KG1 (cell line): ENCODE data around the gene PTPRH.

Source experiments
- DNase-seq: peaks from one replicate; lab custom pipeline; 2025; lab: John Stamatoyannopoulos, UW

The PTPRH gene

GRCh38 chr19:55208880-55209692, at the start of gene PTPRH:
TSS of gene PTPRH (minus strand) at chr19:55209501. CDS start at chr19:55209433, 68 bp downstream.
- DNase-seq: no peak

- DNase-seq: no peak
These were observed 49.2 kb upstream of the PTPRH start for GRCh38 chr19:55258476-55258827.

GRCh38 chr19:55257461-55258420, 48.4 kb upstream of the PTPRH start:
- DNase-seq: no peak

DNA sequence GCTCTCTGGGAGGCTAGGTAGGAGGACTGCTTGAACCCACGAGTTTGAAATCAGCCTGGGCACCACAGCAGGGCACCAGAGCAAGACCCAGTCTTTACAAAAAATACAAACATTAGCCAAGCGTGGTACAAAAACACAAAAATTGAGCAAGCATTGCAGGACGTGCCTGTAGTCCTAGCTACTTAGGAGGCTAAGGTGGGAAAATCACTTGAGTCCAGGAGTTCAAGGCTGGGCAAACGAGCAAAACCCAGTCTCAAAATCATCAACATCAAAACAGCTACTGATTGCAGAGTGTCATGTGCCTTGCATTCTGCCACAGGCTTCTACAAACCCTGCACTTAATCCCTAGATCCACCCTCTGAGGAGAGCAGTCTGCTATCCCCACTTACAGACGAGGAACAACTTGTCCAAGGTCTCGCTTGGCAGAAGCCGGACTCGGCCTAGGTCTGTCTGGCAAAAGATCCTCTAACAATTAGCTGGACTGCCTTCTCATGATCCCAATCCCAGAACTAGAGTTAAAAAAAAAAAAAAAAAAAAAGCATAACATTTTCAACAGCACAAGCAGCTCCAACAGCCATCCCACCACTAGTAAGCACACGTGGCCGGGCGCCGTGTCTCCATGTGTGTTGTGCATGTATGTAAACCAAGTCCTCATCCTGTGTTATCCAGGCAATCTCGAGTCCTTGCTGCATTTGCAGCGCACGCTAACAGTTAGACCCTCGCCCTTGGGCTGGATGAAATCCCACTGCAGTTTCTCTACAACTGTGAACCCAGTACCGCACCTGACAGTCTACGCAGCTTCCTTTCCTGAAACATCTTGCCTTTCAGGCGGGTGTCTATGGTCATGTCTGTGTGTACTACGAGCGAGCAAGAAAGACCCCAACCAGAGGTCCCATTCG, 47.5 kb upstream of the PTPRH start:
- DNase-seq: no peak

GRCh38 chr19:55255618-55256423, 46.5 kb upstream of the PTPRH start:
- DNase-seq: peak; percentile 63

DNA sequence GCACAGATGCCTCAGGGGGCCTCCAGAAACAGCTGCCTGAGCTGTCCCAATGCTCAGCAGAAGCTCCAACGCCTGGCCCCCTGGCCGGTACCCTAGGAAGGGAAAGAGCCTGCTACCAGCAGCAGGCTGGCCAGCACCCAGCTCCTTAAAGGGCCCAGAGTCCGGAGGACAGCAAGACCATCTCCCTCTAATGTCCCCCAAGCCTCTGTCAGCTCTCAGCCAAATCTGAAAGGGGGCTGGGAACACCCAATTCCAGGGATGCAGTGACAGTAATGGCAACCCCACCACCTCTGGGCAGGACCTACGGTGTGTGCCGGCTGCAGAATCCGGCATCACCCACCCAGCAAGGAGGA, 45.3 kb upstream of the PTPRH start:
- no peak for DNase-seq

DNA sequence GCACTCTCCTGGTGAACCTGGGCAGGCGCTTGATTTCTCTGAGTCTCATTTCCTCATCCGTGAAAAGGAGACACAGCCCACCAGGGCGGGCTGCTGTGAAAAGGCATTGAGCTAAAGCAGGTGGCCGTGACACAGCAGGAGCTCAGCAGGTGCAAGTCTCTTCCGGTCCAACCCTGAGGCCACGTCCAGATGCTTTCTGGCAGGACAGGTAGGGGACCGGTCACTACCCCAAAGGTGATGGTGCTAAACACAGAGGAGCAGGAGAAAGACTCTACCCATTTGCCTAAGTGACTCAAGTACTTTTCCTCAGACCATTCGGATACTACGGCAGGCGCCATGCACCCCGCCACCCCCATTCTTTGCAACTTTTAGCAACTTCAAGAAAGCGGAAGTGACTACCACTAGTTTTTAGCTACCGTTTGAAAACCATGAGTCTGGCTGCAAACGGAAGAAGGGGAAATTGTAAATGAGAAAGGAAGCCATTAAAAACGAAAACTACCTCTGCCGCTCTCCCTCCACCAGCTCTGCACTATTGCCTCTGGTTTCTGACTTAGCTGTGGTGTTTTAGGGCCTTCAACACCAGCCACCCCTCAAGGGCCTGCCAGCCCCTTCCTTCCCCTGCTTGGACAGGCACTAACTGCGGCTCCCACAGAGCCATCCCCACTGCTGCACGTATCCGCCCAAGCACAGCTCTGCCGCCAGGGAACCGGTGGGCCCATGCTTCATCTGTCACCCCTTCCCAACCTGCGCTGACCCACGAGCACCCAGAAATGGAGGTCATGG, 44.7 kb upstream of the PTPRH start:
- DNase-seq: peak; percentile 82

DNA sequence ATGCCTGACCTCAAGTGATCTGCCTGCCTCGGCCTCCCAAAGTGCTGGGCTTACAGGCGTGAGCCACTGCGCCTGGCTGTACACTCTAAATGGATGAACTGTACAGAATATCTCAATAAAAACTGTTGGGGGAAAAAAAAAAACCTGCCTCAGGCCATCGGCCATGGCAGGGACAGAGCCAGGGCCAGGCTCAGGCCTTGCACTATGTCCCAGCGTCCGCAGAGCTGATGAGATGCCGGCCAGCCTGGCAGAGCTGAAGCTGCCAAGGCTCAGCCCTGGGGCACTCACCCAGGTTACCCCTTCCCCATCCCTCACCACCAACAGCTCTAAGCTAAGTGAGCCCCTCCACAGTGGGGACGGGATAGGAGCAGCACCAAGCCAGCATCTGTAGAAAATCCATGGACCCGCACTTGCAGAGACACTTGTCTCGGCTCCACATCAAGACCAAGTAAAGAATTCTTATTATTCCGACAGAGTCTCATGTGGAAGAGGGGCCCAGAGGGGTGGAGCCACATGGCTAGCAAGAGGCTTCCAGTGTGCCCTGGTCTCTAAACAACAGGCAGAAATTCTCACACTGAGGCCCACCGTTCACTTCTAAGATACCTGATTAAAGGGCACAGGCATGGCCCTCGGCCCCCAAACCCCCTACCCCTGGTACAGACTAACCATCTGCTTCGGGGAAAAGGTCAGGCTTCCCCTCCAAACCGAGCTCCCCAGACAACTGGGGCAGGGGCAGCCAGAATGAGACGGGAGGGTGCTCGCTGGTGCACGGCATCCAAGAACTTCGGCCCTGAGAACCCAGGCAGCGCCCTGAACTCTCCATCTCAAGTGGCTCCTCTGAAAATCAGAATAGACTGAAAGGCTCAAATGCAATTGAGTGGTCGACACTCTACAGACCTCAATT, 43.7 kb upstream of the PTPRH start:
- DNase-seq: no peak

DNA sequence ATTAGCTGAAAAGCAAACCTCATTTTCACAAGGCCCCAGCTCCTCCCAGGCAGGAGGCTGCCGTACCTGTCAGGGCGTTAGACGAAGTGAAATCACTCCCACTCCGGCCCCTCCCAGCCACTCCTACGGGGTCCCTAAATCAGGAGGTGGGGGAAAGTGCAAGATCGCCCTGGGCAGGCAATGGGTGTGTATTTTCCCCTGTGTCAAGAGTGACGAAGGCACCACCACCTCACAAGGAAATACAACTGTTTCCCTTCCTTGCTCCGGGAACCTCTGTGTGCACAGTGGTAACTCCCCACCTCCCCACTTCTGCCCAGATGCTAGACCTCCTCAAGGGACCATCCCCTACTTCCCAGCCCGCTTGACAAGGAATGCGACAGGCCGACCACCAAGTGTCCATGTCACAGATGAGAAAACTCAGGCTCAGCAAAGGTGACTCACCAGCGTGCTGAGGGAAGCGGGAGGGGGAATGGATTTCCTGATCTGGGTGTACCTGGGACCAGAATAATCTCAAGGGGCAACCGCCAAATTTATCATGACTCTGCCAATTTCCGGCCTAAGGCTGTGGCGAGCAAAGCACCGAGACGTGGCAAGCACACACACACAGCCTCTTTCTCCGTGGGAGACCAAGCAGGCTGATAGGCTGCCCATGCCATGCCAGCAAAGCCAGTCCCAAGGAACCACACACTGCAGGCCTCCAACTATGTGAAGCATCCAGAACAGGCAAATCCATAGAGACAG, 42.2 kb upstream of the PTPRH start:
- DNase-seq: peak; percentile 73

GRCh38 chr19:55250262-55251036, 41.1 kb upstream of the PTPRH start:
- DNase-seq: no peak

DNA sequence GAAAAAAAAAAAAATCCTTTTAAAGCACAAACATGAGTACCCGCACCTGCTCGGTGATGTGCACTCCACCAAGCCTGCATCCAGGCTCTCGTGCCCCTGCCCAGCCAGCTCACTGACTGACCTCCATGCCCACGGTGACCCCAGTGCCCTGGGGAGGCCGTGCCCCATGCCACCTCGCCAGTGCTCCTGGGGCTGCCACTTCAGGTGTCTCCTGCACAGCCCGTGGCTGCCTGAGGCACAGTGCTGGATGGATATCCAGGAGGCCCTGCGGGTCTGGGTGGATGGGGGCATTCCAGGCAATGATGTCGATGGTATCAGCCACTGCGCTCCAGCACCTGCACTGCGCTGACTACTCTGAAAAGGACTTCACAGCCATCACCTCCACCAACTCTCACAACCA, 40.5 kb upstream of the PTPRH start:
- no peak for DNase-seq

DNA sequence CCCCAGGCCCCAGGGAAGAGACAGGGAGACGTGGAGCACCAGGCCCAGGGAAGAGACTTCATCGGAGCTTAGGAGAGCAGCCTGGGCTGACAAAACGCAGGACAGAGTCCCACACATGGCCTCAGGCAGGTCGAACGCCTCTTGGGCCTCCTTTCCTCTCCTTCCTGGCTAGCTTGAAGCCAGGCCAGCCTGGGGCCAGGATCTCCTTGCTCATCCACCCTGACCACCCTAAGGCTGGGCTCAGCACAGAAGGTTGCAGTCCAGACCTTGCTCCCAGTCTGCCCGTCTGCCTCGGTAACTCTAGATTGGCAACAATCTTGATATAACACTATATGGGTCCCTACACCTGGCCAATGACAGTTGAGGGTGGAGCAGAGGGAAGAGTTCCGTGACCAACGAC, 39.4 kb upstream of the PTPRH start:
- no peak for DNase-seq

GRCh38 chr19:55248166-55248675, 38.9 kb upstream of the PTPRH start:
- DNase-seq: no peak

- no peak for DNase-seq
These were observed 38.4 kb upstream of the PTPRH start for GRCh38 chr19:55247621-55248099.

DNA sequence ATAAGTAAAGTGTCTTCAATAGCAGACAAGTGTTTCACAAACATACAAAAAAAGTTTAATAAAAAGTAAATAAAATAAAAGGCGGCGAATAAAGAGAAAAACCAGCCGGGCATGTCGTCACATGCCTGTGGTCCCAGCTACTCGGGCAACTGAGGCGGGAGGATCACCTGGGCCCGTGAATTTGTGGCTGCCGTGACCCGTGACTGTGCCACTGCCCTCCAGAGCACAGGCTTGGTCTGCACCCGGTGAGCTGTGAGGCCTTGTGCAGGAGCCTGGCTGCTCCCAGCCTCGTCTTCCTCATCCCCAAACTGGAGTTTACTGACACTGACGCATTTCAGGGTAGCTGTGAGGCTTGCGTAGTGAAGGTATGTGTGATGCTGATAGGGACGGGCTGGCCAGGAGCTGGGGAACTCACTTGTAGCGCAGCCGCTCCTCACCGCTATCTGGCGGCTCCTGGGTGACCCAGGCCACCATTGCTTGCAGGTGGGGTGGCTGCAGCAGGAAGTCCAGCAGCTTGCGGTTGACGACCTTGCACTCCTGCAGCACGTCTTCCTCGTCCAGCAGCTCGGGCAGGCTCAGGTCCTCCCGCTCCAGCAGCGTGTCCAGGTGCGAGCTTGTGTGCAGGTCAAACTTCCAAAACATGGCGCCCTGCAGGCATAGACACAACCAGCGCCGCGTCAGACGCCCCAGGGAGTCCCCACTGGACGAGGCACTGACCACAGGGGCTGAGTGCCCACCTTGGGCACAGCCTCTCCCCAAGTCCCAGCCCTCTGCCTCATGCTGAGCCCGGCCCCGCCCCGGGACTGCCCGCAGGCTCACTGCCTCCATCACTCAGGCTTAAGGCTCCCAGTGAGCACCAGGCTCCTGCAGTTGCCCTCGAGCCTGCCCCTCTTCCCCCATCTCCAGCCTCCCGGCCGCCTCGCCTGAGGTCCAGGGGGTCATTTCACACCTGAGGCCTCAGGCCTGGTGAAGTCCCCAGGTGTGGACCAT, 37.5 kb upstream of the PTPRH start:
- no peak for DNase-seq

- no peak for DNase-seq
These were observed 36.1 kb upstream of the PTPRH start for GRCh38 chr19:55245236-55245904.
